ENCODE data around the gene NT5C1B.
A peak's percentile ranks its signal among the peaks of the same experiment; 100 is the strongest.

NT5C1B gene

DNA sequence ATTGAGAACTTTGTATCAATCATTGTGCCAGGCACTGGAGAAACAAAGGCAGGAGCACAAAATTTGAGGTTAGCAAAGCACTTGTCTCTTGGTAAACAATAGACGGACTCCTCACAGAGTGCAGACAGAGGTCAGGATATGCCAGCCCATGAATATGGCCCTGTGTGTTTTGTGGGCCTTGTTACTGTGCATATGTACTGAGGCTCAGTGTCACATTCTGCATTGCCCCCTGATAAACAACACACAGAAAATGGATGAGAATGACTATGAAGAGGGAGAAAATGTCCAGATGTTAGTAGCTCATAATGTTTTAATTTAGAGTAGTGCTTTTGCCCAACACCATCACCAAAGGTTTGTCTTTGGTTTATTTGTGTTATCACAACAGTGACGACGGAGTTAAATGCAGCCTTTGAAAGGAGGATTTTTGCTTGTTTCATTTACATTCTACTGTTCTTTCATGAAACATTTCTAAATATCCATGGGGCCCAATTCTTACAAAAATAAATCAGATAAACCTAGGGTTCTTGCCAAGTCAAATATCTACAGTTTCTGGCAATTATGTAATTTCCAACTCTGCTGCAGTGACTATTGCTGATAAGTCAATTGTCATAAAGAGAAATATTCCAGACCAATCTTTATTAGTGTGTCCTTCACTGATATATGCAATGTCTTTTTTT is 14.6 kb upstream of the NT5C1B start:
- H3K36me3 ChIP-seq = no peaks in the 10 kb centered on the region
- H4K20me1 ChIP-seq = no peaks in the 10 kb centered on the region
- H3K27me3 ChIP-seq = no peaks in the 10 kb centered on the region
- no peak for TF ChIP-seq Cebpa-rat (IDR thresholded peaks at IDR 0.05)
- no peak overlapping the region for H3K27ac ChIP-seq
- peaks cover 7 to 15% (median 13%) of the 10 kb centered on the region in 10 experiments for H3K4me1 ChIP-seq
- no peaks in the 10 kb centered on the region for H3K9me3 ChIP-seq (replicated peaks in 1 of 11)
- H3K4me3 ChIP-seq = no peak overlapping the region
- no peak overlapping the region for H3K9ac ChIP-seq
- H3K4me2 ChIP-seq = no peak overlapping the region

DNA sequence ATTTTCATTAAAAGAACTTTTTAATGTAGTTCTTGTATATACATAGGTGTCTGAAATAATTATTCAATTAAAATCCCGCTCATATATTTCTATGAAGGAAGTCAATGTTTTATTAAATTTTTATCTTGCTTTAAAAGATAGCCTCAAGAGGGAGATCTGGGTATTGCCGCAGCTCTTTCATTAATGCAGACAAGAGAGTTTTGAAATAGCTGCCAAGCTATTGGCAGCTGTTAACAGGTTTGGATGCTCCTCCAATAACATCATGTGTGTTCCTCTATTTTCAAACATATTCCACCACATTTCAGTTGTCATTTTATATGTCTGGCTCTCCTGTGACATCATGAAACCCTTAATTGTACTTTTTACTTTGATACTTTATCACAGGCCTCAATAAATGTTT is 12.9 kb upstream of the NT5C1B start:
- no peak overlapping the region for H3K4me2 ChIP-seq
- no peaks in the 10 kb centered on the region for H3K36me3 ChIP-seq
- no peak overlapping the region for H3K4me3 ChIP-seq
- H3K27ac ChIP-seq = no peak overlapping the region
- H4K20me1 ChIP-seq = no peaks in the 10 kb centered on the region
- no peaks in the 10 kb centered on the region for H3K9me3 ChIP-seq (replicated peaks in 1 of 11)
- H3K9ac ChIP-seq = no peak overlapping the region
- H3K27me3 ChIP-seq = no peaks in the 10 kb centered on the region
- no peak for TF ChIP-seq Cebpa-rat (IDR thresholded peaks at IDR 0.05)
- peaks cover 24 to 32% (median 30%) of the 10 kb centered on the region in 10 experiments for H3K4me1 ChIP-seq

DNA sequence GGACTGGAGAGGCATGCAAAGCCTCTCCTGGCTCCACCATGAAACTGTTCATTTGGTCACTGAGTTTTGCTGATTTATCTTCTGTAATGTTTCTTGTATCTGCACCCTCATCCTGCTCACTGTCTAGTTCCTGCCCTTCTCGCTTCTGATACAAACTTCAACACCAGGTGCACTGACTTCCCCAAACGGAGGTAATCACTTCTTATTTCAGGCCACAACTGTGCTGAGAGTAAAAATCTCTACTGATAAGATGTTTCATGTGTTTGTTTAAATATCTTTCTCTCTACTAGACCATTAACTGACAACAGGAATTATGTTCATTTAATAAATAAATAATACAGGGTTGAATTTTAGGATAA is 10.9 kb upstream of the NT5C1B start:
- no peaks in the 10 kb centered on the region for H4K20me1 ChIP-seq
- TF ChIP-seq Cebpa-rat (IDR thresholded peaks at IDR 0.05) = no peak
- H3K4me2 ChIP-seq = peak overlapping the region in 9 of 11 experiments; percentile 14 to 77 (median 66); a peak in 12 of 22 replicates
- H3K4me3 ChIP-seq = no peak overlapping the region
- peaks cover 29 to 37% (median 35%) of the 10 kb centered on the region in 10 experiments for H3K4me1 ChIP-seq
- H3K9ac ChIP-seq = no peak overlapping the region
- peaks cover 6 to 13% (median 11%) of the 10 kb centered on the region in 11 experiments; a peak in 20 of 22 replicates for H3K9me3 ChIP-seq (replicated peaks in 1 of 11)
- H3K27me3 ChIP-seq = no peaks in the 10 kb centered on the region
- H3K36me3 ChIP-seq = no peaks in the 10 kb centered on the region
- H3K27ac ChIP-seq = no peak overlapping the region

DNA sequence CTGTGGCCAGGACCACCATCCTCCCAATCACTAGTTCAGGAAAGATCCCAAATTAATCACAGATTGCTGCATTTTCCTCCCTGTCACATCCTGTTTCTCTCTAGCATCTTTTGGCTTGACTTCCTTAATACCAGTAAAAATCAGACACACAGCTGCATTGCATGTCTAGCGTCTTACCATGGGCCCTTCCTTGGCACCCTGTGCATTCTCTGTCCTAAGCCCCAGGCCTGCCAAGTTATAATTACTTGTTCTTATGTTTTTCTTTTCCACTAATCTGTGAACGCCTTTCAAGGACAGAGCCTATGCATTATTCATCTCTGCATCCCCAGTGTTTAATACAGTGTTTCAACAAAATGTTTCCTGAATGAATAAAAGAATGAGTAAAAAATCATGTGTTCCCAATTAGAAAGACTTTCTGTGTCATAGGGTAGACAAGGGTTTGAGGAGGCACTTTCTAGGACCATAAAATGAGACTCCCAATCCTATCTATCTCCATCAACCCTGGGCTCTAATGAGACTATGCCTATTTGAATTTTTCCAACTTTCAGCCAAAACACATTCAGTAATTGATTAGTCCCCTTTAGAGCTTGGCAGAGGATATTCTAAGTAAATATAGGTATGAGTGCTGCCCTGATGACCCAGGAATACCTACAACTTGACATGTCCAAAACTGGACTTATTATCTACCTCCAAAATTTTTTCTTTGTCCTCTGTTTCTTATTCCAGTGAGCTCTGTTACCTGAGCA is 10.3 kb upstream of the NT5C1B start:
- H3K27ac ChIP-seq = peak overlapping the region in 2 of 11 experiments; percentile 34 to 41; a peak in 2 of 22 replicates

DNA sequence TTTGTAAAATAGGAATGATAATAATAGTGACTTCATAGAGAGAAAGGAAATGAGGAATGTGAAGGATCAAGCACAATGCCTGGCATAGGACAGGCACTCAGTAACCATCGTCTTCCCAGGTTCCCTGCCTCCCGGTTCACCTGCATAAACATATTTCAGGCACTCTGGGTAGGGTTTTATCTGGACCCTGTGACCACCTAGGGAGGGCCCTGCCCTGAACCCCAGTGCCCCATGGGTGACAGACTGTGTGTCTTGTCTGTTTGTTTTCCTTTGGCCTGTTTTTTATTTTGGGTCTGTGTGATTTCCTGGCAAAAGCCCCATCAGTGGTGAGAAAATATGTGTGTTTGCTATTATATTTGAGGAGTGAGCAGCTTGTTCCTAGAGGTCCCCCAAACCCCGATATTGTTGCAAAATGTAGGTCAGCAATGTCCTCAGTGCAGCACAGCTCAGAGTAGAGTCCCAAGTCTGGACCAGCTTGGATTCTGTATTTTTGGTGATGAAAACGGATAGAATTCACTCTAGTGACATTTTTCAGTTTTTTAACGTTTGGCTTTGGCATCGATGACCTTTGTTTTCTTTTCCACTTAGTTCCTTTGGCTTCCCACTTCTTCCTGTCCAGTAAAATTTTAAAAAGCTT is 9.6 kb upstream of the NT5C1B start:
- H3K4me1 ChIP-seq = peaks cover 29 to 37% (median 35%) of the 10 kb centered on the region in 10 experiments
- peak overlapping the region in 5 of 11 experiments; percentile 3 to 41 (median 33); a peak in 5 of 22 replicates for H3K27ac ChIP-seq
- H3K9me3 ChIP-seq (replicated peaks in 1 of 11) = peaks cover 6 to 13% (median 11%) of the 10 kb centered on the region in 11 experiments; a peak in 20 of 22 replicates
- no peak for TF ChIP-seq Cebpa-rat (IDR thresholded peaks at IDR 0.05)
- no peak overlapping the region for H3K4me3 ChIP-seq
- H3K4me2 ChIP-seq = peak overlapping the region; percentile 47 to 77 (median 68)
- H3K9ac ChIP-seq = no peak overlapping the region
- no peaks in the 10 kb centered on the region for H3K36me3 ChIP-seq
- no peaks in the 10 kb centered on the region for H4K20me1 ChIP-seq
- no peaks in the 10 kb centered on the region for H3K27me3 ChIP-seq

More for the DNA sequence above, 10.3 kb upstream of the NT5C1B start:
- Histone ChIP-seq H3K4me2 (peak overlapping the region in 10 of 11 experiments; percentile 47 to 77 (median 67); a peak in 20 of 22 replicates), H3K4me1 (peaks cover 29 to 37% (median 35%) of the 10 kb centered on the region in 10 experiments), H3K9ac (no peak overlapping the region), H3K36me3 (no peaks in the 10 kb centered on the region), H3K27me3 (no peaks in the 10 kb centered on the region), H3K4me3 (no peak overlapping the region), H4K20me1 (no peaks in the 10 kb centered on the region), H3K9me3 (replicated peaks in 1 of 11) (peaks cover 6 to 13% (median 11%) of the 10 kb centered on the region in 11 experiments; a peak in 20 of 22 replicates)
- TF ChIP-seq Cebpa-rat (IDR thresholded peaks at IDR 0.05) = no peak

DNA sequence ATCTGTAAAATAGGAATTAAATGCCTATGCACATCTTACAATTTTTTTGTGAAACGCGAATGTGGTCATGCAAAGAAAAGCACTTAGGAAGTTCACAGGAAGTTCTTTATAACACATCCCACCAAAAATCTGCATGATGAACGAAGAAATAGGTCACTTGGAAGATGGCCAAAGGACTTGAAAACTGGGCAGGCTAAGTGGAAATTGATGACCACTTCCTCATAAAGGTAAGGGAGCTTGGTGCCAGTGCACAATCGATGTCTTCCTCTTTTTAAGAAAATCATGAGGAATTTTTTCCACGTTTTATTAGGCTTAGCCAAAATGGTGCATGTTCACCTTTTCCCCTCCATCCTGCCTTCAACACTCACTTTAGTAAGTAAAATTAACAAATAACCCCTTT is 8.2 kb upstream of the NT5C1B start:
- H3K27me3 ChIP-seq = no peaks in the 10 kb centered on the region
- no peak overlapping the region for H3K4me3 ChIP-seq
- H3K4me1 ChIP-seq = peaks cover 29 to 37% (median 35%) of the 10 kb centered on the region in 10 experiments
- no peaks in the 10 kb centered on the region for H3K36me3 ChIP-seq
- no peaks in the 10 kb centered on the region for H4K20me1 ChIP-seq
- peak overlapping the region; percentile 47 to 77 (median 68); a peak in 21 of 22 replicates for H3K4me2 ChIP-seq
- no peak for TF ChIP-seq Cebpa-rat (IDR thresholded peaks at IDR 0.05)
- no peak overlapping the region for H3K9ac ChIP-seq
- peaks cover 6 to 13% (median 11%) of the 10 kb centered on the region in 11 experiments; a peak in 20 of 22 replicates for H3K9me3 ChIP-seq (replicated peaks in 1 of 11)
- H3K27ac ChIP-seq = no peak overlapping the region

DNA sequence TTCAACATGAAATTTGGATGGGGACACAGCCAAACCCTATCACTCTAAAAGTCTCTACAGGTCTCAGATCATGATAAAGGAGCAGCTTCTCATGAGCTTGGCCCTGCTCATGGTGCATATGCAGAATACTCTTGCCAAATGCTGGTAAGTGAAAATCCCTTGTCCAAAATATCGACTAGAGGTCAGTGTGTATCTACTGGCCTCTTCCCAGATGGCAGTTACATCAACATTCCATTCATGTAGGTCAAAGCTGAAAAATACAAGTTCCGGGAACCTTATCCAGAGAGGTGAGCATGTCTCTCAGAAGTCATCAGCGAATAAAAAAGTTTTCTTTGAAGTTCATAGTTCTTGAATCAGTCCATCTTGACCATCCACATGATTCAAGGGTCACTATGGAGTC is 7.6 kb upstream of the NT5C1B start:
- Histone ChIP-seq H3K4me1 (peaks cover 29 to 37% (median 35%) of the 10 kb centered on the region in 10 experiments), H3K27ac (no peak overlapping the region), H3K36me3 (no peaks in the 10 kb centered on the region), H4K20me1 (no peaks in the 10 kb centered on the region), H3K9me3 (replicated peaks in 1 of 11) (peaks cover 6 to 13% (median 11%) of the 10 kb centered on the region in 11 experiments; a peak in 20 of 22 replicates), H3K4me2 (peak overlapping the region in 9 of 11 experiments; percentile 8 to 77 (median 66); a peak in 13 of 22 replicates), H3K27me3 (no peaks in the 10 kb centered on the region), H3K4me3 (no peak overlapping the region), H3K9ac (no peak overlapping the region)
- TF ChIP-seq Cebpa-rat (IDR thresholded peaks at IDR 0.05) = no peak

DNA sequence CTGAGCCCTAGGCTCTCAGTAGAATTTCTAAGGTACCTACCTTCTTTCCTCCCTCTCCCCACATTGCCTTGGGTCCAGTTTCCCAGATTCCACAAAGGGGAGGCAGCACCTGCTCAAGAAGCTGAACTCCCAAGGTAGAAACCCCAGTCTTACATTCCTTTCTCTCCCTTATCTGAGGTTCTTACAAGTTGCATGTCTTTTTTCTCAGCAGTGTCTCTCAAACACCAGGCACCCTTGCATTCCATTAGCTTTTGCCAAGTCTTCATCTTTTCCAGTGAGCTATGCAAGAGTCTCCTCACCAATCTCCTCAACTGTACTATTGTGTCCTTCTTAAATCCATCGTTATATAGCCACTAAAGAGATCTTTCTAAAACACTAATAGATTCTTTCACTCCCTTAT is 4.1 kb upstream of the NT5C1B start:
- Histone ChIP-seq H3K36me3 (no peaks in the 10 kb centered on the region), H4K20me1 (no peaks in the 10 kb centered on the region), H3K4me2 (no peak overlapping the region), H3K4me3 (no peak overlapping the region), H3K9ac (no peak overlapping the region), H3K9me3 (replicated peaks in 1 of 11) (peaks cover 6 to 18% (median 12%) of the 10 kb centered on the region in 11 experiments; a peak in 20 of 22 replicates), H3K4me1 (peaks cover 14 to 18% (median 16%) of the 10 kb centered on the region in 10 experiments), H3K27me3 (no peaks in the 10 kb centered on the region), H3K27ac (no peak overlapping the region)
- TF ChIP-seq Cebpa-rat (IDR thresholded peaks at IDR 0.05) = no peak

DNA sequence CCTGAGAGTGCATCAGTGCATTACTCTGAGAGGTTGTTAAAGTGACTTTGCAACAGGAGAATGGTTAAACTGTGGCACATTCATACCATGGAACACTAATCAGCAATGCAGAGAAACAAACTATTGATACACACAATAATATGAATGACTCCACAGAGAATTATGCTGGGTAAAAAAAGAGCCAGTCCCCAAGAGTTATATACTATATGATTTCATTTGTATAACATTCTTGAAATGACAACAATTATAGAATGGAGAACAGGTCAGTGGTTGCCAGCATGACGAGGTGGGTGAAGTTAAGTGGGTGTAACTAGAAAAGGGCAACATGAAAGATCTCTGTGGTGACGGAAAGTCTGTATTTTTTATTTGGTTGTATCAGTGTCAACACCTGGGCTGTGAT is 3.0 kb upstream of the NT5C1B start:
- H3K4me1 ChIP-seq = peaks cover 3 to 6% (median 5%) of the 10 kb centered on the region in 10 experiments; a peak in 17 of 20 replicates
- H3K4me2 ChIP-seq = no peak overlapping the region
- no peak overlapping the region for H3K4me3 ChIP-seq
- H3K27me3 ChIP-seq = no peaks in the 10 kb centered on the region
- H3K9me3 ChIP-seq (replicated peaks in 1 of 11) = peaks cover 6 to 18% (median 12%) of the 10 kb centered on the region in 11 experiments; a peak in 20 of 22 replicates
- no peak overlapping the region for H3K9ac ChIP-seq
- TF ChIP-seq Cebpa-rat (IDR thresholded peaks at IDR 0.05) = no peak
- H4K20me1 ChIP-seq = no peaks in the 10 kb centered on the region
- H3K27ac ChIP-seq = no peak overlapping the region
- H3K36me3 ChIP-seq = no peaks in the 10 kb centered on the region

Data from BLaER1 treated with 17β-estradiol and CSF1 and Interleukin-3, amounts not matched to agents 10 nM and 100 nM (cell line).